IPS-NIHi11 (cell line): ENCODE measurements around the gene SMAD9.

Experiments used
- DNase-seq: peaks from one replicate; pipeline ENCODE4 v3.0.0; 2012; ENCODE audit warnings: mixed read lengths, low spot score

SMAD9 gene

GRCh38 chr13:36862722-36863121 lies 57.3 kb downstream of the SMAD9 start:
- DNase-seq: no peak

GRCh38 chr13:36862002-36862685 lies 57.9 kb downstream of the SMAD9 start:
- no peak for DNase-seq

GRCh38 chr13:36859259-36859658 lies 60.8 kb downstream of the SMAD9 start:
- DNase-seq: no peak

GRCh38 chr13:36858290-36858689 lies 61.7 kb downstream of the SMAD9 start:
- peak; percentile 47 for DNase-seq

GRCh38 chr13:36857253-36857652 lies 62.8 kb downstream of the SMAD9 start:
- DNase-seq: no peak

GRCh38 chr13:36850790-36851438 lies 69.1 kb downstream of the SMAD9 start:
- DNase-seq: no peak

GRCh38 chr13:36848199-36848982 lies 71.6 kb downstream of the SMAD9 start:
- no peak for DNase-seq

- DNase-seq: no peak
Measured at GRCh38 chr13:36847606-36848005, 72.4 kb downstream of the SMAD9 start.

- DNase-seq: no peak
Measured at GRCh38 chr13:36841391-36841790, 78.6 kb downstream of the SMAD9 start.

GRCh38 chr13:36840718-36841250 lies 79.3 kb downstream of the SMAD9 start:
- no peak for DNase-seq

GRCh38 chr13:36839981-36840380 lies 80.1 kb downstream of the SMAD9 start:
- DNase-seq: no peak

GRCh38 chr13:36839281-36839680 lies 80.8 kb downstream of the SMAD9 start:
- DNase-seq: no peak

- DNase-seq: no peak
Measured at GRCh38 chr13:36837354-36838092, 82.5 kb downstream of the SMAD9 start.

GRCh38 chr13:36834299-36834698 lies 85.7 kb downstream of the SMAD9 start:
- DNase-seq: no peak

GRCh38 chr13:36831291-36831690 lies 88.7 kb downstream of the SMAD9 start:
- DNase-seq: no peak

- no peak for DNase-seq
Measured at GRCh38 chr13:36829753-36830152, 90.3 kb downstream of the SMAD9 start.

- no peak for DNase-seq
Measured at GRCh38 chr13:36822785-36823184, 97.3 kb downstream of the SMAD9 start.

- DNase-seq: no peak
Measured at GRCh38 chr13:36820222-36820621, 99.8 kb downstream of the SMAD9 start.

- DNase-seq: no peak
Measured at GRCh38 chr13:36819739-36820090, 100.3 kb downstream of the SMAD9 start.

- peak; percentile 98 for DNase-seq
Measured at GRCh38 chr13:36818804-36819738, 101.0 kb downstream of the SMAD9 start, which contains the start of gene RFXAP. Gene RFXAP (plus strand): TSS chr13:36819222. CDS start chr13:36819358, 136 bp downstream.
